HG02973 (cell line): ENCODE results near the gene GHRHR.

Experiments used
- ATAC-seq: cut with Tn5 transposase; IDR thresholded peaks from one replicate; pipeline ENCODE4 v1.9.1; 2021; ENCODE audit warnings: moderate library complexity; ENCODE audit not compliant: unreplicated experiment

The GHRHR gene

GRCh38 chr7:30983914-30984247 lies 20.1 kb downstream of the GHRHR start:
- ATAC-seq: no peak

GRCh38 chr7:30984359-30985107 lies 20.8 kb downstream of the GHRHR start:
- ATAC-seq: no peak

DNA sequence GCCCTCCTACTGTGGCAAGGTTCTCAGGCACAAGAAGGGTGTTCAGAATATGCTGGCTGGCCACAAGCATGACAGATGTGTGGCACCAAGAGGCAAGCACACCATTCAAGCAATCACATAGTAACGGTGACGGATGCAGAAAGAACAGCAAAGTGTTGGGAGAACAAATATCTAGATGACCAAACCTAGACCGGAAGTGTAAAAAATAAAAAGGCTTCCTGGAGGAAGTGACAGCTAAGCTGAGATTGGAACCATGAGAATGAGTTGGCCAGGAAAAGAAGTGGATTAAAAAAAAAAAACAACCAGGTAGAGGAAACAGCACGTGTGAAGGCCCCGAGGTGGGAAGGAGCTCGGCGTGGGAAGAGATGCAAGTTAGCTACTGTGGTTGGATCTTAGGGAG lies 22.0 kb downstream of the GHRHR start:
- ATAC-seq: no peak

DNA sequence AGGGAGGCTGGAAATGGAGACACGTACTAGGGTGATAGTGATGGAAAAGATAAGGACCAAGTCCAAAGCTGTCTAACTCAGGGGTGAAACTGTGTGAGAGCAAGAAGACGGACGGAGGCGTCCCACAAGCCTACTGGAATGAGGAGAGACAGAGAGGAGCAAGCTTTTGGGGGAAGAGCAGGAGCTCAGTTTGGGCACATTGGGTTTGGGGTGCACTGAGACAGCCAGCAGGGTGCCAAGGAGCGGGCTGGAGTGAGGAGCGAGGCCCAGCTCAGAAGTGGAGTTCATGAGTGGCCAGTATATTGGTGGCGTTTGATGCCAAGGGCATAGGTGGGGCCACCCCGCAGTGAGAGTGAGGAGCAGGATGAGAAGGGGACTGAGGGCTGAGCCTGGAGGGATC lies 22.6 kb downstream of the GHRHR start:
- no peak for ATAC-seq

- ATAC-seq: no peak
Observed at GRCh38 chr7:30986738-30987137, 23.0 kb downstream of the GHRHR start.

DNA sequence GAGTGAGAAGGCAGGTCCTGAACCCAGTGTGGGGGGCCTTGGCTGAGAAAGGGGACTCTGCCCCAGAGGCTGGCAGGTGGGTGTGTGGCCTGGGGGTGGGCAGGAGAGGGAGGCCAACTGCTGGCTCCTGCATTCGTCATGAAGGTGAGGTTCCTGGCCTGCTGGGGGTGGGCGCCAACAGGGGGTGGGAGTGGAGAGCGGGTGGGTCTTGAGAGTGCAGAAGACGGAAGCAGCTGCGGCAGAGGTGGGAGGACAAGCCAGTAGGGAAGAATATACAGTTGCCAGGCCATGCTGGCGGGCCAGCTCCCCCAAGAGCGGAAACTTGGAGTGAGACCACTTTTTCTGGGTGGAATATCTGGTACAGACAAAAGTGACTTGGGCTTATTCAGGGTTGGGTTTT lies 23.4 kb downstream of the GHRHR start:
- ATAC-seq: no peak

GRCh38 chr7:30987936-30988335 lies 24.2 kb downstream of the GHRHR start:
- no peak for ATAC-seq

- no peak for ATAC-seq
Observed at GRCh38 chr7:30988351-30989005, 24.7 kb downstream of the GHRHR start.

- no peak for ATAC-seq
Observed at GRCh38 chr7:30989008-30989823, 25.5 kb downstream of the GHRHR start.

DNA sequence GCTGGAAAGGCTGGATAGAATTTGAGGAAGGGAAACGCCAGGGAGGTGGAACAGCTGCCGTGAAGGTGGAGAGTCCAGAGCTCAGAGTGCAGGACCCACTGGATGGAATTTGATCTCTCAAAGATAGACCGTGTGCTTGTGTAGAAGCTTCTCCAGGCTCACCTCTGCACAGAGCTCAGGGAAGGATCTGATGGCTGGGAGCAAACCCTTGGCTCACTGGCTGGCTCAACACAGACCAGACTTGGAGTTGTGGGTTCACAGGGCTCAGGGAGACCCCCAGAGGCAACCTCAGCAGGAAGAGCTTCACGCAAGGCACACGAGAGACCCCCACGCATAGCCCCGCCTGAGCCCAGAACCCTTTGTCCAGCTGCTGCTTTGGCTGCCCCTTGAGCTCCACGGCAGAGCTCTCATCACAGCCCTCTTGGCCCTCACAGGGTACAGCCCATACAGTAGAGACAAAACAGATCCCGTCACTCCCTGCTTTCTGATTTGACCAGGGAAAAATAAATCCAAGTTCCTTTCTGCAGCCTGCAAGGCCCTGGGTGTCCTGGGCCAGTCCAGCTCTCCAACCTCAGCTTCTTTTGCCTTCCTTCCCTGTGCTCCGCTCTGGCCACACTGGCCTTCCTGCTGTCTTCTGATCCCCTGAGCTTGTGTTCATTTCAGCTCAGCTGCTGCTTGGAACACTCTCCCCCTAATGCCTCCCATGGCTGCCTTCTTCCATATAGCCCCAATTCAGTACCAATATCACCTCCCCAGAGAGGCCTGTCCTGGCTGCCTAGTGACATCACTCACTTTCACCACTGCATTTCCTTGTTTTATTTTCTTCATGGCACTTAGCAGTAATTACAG lies 26.3 kb downstream of the GHRHR start:
- no peak for ATAC-seq

DNA sequence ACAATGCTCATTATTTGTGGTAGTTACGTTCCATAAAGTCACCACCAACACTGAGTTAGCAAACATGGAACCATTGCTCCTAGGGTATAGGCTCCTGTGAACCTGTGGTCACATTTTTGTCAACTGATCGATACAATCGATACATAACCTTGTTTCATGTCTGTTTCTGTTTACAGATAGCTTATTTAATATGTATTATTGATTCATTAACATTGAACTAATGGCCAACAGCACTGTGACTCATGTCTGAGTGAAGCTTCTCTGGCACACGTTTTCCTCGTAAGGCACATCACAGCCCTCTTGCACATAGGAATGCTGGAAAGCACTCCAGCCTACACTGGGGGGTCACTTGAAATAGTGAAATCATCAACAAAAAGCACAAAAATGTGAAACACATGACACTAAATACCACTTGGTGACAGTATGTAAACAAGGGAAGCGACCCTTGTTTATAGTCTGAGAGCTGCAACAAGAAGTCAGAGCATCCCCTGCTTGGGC lies 27.0 kb downstream of the GHRHR start:
- ATAC-seq: no peak

DNA sequence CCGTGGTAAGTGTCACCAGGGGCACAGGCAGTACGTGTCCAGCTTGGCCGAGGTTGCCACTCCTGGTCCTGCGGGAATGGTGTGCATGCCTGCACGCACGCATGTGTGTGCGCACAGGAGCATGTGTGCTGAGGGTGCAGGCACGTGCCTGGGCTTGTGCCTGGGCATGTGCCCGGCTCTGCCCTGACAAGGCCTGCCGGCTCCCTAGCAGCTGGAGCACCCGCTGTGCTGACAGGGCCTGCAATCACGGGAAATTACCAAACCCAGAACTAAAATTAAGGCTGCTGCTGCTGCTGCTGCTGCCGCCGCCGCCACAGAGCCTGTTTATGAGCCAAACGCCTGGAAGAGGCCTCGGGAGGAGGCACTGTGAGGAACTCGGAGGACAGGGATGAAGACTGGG lies 28.7 kb downstream of the GHRHR start:
- ATAC-seq: no peak

DNA sequence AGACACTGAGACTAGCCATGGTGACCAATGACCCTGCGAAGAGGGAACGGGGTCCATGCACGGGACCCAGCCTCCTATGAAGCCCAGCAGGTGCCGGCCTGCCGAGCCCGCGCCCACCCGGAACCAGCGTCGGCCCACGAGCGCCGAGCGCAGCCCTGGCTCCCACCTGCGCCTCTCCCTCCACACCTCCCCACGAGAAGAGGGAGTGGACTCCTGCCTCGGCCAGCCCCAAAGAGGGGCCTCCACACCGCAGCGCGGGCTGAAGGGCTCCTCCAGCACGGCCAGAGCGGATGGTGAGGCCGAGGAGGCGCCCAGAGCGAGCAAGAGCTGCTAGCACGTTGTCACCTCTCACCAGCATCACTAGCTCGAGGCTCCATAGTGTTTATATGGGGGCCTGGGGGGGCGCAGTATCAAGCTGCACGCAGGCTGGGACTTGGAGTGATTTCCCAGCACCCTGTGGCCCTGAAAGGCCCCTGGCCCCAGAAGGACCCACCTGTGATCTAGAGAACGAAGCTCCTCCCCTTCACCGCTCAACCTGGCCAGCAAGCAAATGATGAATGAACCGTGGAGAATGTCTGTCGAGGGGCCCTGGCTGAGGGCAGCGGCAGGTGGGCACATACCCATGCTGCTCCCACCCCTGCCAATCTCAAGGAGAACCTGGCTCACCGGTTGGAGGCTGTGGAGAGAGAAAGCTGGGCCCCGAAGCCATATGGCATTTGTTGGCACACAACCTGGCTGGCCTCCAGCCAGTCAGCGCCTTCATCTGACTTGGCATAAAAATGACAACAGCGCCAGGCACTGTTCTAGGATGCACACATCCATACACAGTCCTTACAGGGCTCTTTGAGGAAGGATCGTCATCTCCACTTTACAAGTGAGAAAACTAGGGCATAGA lies 30.7 kb downstream of the GHRHR start:
- no peak for ATAC-seq

DNA sequence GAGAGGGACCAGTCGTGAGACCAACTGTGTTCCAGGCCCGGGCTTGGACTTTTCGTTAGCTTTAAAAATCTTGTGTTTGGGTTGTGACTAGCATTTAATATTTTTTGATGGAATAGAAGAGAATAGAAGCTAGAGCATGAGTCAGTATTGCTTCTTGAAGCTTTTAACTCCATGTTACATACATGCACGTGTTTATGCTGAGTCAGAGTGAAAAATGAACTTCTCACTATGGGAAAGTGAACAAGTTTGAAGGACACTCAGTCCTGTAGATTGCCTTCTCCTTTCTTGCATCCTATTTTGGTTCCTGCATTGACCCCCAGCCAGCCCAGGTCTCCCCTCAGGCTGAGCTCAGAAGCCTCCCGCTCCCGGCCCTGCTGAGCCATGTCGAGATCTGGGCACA lies 31.8 kb downstream of the GHRHR start:
- ATAC-seq: no peak

DNA sequence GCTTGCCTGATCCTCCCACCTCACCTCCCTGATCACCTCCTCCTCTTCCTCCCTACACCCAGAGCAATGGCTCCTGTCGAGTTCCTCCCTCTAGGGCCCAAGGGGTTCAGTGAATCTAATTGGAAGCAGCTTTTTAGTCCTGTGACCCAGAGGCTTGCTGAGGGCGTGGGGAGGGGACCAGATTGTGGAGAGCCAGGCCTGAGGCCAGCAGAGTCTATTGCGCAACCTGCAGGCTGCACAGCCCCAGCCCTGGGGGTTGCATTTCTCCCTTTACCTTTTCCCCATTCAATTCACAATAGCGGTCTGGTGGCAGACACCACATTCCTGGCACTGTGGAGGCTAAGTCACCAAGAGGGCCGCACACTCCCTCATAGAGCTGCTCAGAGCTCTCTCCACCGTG lies 32.5 kb downstream of the GHRHR start:
- ATAC-seq: no peak

GRCh38 chr7:30996883-30997282 lies 33.1 kb downstream of the GHRHR start:
- no peak for ATAC-seq

GRCh38 chr7:30997316-30997715 lies 33.6 kb downstream of the GHRHR start:
- no peak for ATAC-seq

GRCh38 chr7:30998180-30998579 lies 34.4 kb downstream of the GHRHR start:
- ATAC-seq: no peak

- ATAC-seq: no peak
Observed at GRCh38 chr7:31000161-31000693, 36.5 kb downstream of the GHRHR start.

GRCh38 chr7:31000779-31001178 lies 37.0 kb downstream of the GHRHR start:
- ATAC-seq: no peak
